ENCODE measurements around the gene TAS2R20. TPM values are rescaled to one million over a fixed set of nuclear protein-coding genes. Genes with fewer than 3 reads are reported as not detected.

Gene TAS2R20
- total RNA-seq, 1 experiment from 2014 or later = 0.81 TPM

DNA sequence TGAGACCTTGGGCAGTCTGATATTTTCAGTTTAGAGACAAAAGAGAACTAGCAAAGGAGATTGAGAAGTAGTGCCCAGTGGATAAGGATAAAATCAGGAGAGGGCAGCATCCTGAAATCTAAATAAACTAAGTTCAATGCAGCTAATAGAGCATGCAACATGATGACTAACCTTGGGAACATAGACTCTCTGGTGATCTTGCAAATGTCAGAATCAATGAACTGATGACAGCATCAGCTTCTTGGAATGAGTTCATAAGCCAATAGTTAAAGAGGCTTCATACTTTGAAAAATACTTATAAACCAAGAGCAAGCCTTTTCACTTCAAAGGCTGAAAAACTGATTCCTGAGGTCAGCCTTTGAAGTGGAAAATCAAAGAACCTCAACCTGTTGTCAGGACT is 16.1 kb upstream of the TAS2R20 start:
- Mint-ChIP-seq H3K4me3 (no peak overlapping the region), H3K36me3 (no peaks in the 10 kb centered on the region; the same call in 1 of the 2 replicates), H3K4me1 (peaks cover 8% of the 10 kb centered on the region), H3K9me3 (no peaks in the 10 kb centered on the region), H3K27me3 (ENCODE audit: low read depth) (no peaks in the 10 kb centered on the region), H3K27ac (no peak overlapping the region)
- ATAC-seq (no peak), DNase-seq (ENCODE audit: low spot score) (no peak)
- ChIA-PET CTCF (interaction anchor here (0.6 kb wide), 1 partner anchor 389 kb away, joined by 5 read pairs; no protein-coding TSS in a partner anchor), POLR2A (interaction anchor here (0.6 kb wide), 1 partner anchor 56 kb away, joined by 3 read pairs; no protein-coding TSS in a partner anchor)
- TF ChIP-seq ZNF423 (CRISPR knock-in tag; IDR thresholded peaks at IDR 0.05) (no peak), NFYB (CRISPR knock-in tag; conservative IDR thresholded peaks at IDR 0.05; ENCODE audit: low read depth) (no peak), MXD4 (CRISPR knock-in tag; IDR thresholded peaks at IDR 0.05; ENCODE audit: borderline replicate concordance) (no peak), SMAD3 (CRISPR knock-in tag; IDR thresholded peaks at IDR 0.05; ENCODE audit: borderline replicate concordance) (no peak), NFE2L1 (CRISPR knock-in tag; IDR thresholded peaks at IDR 0.05) (no peak), GABPB1 (CRISPR knock-in tag; IDR thresholded peaks at IDR 0.05) (no peak), ESRRA (CRISPR knock-in tag; IDR thresholded peaks at IDR 0.05; ENCODE audit: borderline replicate concordance) (no peak), FOXP1 (CRISPR knock-in tag; IDR thresholded peaks at IDR 0.05; ENCODE audit: borderline replicate concordance) (no peak), TEAD1 (CRISPR knock-in tag; IDR thresholded peaks at IDR 0.05) (no peak), GTF2I (CRISPR knock-in tag; conservative IDR thresholded peaks at IDR 0.05) (no peak), EMX1 (CRISPR knock-in tag; IDR thresholded peaks at IDR 0.05) (no peak)
- TF ChIP-seq, protein P1, sequence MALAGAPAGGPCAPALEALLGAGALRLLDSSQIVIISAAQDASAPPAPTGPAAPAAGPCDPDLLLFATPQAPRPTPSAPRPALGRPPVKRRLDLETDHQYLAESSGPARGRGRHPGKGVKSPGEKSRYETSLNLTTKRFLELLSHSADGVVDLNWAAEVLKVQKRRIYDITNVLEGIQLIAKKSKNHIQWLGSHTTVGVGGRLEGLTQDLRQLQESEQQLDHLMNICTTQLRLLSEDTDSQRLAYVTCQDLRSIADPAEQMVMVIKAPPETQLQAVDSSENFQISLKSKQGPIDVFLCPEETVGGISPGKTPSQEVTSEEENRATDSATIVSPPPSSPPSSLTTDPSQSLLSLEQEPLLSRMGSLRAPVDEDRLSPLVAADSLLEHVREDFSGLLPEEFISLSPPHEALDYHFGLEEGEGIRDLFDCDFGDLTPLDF (CRISPR knock-in tag; IDR thresholded peaks at IDR 0.05) = no peak
- TF ChIP-seq, protein P2, sequence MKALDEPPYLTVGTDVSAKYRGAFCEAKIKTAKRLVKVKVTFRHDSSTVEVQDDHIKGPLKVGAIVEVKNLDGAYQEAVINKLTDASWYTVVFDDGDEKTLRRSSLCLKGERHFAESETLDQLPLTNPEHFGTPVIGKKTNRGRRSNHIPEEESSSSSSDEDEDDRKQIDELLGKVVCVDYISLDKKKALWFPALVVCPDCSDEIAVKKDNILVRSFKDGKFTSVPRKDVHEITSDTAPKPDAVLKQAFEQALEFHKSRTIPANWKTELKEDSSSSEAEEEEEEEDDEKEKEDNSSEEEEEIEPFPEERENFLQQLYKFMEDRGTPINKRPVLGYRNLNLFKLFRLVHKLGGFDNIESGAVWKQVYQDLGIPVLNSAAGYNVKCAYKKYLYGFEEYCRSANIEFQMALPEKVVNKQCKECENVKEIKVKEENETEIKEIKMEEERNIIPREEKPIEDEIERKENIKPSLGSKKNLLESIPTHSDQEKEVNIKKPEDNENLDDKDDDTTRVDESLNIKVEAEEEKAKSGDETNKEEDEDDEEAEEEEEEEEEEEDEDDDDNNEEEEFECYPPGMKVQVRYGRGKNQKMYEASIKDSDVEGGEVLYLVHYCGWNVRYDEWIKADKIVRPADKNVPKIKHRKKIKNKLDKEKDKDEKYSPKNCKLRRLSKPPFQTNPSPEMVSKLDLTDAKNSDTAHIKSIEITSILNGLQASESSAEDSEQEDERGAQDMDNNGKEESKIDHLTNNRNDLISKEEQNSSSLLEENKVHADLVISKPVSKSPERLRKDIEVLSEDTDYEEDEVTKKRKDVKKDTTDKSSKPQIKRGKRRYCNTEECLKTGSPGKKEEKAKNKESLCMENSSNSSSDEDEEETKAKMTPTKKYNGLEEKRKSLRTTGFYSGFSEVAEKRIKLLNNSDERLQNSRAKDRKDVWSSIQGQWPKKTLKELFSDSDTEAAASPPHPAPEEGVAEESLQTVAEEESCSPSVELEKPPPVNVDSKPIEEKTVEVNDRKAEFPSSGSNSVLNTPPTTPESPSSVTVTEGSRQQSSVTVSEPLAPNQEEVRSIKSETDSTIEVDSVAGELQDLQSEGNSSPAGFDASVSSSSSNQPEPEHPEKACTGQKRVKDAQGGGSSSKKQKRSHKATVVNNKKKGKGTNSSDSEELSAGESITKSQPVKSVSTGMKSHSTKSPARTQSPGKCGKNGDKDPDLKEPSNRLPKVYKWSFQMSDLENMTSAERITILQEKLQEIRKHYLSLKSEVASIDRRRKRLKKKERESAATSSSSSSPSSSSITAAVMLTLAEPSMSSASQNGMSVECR (CRISPR knock-in tag; IDR thresholded peaks at IDR 0.05; ENCODE audit: borderline replicate concordance) = no peak
- TF ChIP-seq, protein P3, sequence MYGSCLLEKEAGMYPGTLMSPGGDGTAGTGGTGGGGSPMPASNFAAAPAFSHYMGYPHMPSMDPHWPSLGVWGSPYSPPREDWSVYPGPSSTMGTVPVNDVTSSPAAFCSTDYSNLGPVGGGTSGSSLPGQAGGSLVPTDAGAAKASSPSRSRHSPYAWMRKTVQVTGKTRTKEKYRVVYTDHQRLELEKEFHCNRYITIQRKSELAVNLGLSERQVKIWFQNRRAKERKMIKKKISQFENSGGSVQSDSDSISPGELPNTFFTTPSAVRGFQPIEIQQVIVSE (CRISPR knock-in tag; IDR thresholded peaks at IDR 0.05; ENCODE audit: borderline replicate concordance) = no peak
- TF ChIP-seq, protein P4, sequence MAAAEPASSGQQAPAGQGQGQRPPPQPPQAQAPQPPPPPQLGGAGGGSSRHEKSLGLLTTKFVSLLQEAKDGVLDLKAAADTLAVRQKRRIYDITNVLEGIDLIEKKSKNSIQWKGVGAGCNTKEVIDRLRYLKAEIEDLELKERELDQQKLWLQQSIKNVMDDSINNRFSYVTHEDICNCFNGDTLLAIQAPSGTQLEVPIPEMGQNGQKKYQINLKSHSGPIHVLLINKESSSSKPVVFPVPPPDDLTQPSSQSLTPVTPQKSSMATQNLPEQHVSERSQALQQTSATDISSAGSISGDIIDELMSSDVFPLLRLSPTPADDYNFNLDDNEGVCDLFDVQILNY (CRISPR knock-in tag; IDR thresholded peaks at IDR 0.05) = no peak
- TF ChIP-seq, protein P5, sequence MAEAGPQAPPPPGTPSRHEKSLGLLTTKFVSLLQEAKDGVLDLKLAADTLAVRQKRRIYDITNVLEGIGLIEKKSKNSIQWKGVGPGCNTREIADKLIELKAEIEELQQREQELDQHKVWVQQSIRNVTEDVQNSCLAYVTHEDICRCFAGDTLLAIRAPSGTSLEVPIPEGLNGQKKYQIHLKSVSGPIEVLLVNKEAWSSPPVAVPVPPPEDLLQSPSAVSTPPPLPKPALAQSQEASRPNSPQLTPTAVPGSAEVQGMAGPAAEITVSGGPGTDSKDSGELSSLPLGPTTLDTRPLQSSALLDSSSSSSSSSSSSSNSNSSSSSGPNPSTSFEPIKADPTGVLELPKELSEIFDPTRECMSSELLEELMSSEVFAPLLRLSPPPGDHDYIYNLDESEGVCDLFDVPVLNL (CRISPR knock-in tag; IDR thresholded peaks at IDR 0.05; ENCODE audit: borderline replicate concordance, low read depth) = no peak

DNA sequence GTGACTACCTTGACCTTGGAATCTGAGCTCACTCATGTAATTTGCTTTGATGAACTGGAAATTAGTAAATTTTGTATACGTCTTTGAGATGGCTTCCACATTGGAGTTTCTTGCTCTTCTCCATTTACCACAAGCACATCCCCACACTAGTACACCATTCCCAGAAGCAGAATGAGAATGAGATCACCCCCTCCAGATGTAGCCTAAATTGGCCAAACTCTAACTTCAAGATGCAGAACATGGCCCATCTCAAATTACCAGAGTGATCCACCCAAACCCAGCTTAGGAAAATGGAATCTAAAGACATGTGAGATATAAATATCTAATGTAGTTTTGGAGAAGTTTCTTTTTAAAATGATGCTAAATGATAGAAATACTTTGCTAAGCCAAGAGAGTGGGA is 9.5 kb upstream of the TAS2R20 start:
- Mint-ChIP-seq H3K27me3 (ENCODE audit: low read depth) (no peaks in the 10 kb centered on the region), H3K4me1 (peaks cover 6% of the 10 kb centered on the region), H3K27ac (peak overlapping the region; percentile 5; the same call in 1 of the 2 replicates), H3K9me3 (no peaks in the 10 kb centered on the region), H3K36me3 (no peaks in the 10 kb centered on the region), H3K4me3 (no peak overlapping the region)
- TF ChIP-seq ZNF317 (CRISPR knock-in tag; IDR thresholded peaks at IDR 0.05; ENCODE audit: borderline replicate concordance, low read depth) (no peak), SP1 (CRISPR knock-in tag; conservative IDR thresholded peaks at IDR 0.05) (no peak)
- TF ChIP-seq, protein P6, sequence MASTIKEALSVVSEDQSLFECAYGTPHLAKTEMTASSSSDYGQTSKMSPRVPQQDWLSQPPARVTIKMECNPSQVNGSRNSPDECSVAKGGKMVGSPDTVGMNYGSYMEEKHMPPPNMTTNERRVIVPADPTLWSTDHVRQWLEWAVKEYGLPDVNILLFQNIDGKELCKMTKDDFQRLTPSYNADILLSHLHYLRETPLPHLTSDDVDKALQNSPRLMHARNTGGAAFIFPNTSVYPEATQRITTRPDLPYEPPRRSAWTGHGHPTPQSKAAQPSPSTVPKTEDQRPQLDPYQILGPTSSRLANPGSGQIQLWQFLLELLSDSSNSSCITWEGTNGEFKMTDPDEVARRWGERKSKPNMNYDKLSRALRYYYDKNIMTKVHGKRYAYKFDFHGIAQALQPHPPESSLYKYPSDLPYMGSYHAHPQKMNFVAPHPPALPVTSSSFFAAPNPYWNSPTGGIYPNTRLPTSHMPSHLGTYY (CRISPR knock-in tag; IDR thresholded peaks at IDR 0.05) = no peak
- TF ChIP-seq, protein P7, sequence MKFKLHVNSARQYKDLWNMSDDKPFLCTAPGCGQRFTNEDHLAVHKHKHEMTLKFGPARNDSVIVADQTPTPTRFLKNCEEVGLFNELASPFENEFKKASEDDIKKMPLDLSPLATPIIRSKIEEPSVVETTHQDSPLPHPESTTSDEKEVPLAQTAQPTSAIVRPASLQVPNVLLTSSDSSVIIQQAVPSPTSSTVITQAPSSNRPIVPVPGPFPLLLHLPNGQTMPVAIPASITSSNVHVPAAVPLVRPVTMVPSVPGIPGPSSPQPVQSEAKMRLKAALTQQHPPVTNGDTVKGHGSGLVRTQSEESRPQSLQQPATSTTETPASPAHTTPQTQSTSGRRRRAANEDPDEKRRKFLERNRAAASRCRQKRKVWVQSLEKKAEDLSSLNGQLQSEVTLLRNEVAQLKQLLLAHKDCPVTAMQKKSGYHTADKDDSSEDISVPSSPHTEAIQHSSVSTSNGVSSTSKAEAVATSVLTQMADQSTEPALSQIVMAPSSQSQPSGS (CRISPR knock-in tag; IDR thresholded peaks at IDR 0.05; ENCODE audit: borderline replicate concordance, low read depth) = no peak
- ChIA-PET POLR2A (no interaction called here), CTCF (interaction anchor here (0.5 to 1.7 kb wide), 2 partner anchors 19 to 1050 kb away, joined by 3 to 5 read pairs; no protein-coding TSS in a partner anchor)
- ATAC-seq = no peak
- no peak for DNase-seq (ENCODE audit: low spot score)
